HG02610 (cell line): ENCODE results near the gene MAN1C1.
"Not testable (repeated sequence)": the region's sequence is repeated elsewhere in the genome, so short reads cannot be mapped to it uniquely, and the experiment has no call there.

ENCODE experiments used
- ATAC-seq: cut with Tn5 transposase; IDR thresholded peaks from one replicate; pipeline ENCODE4 v1.9.1; 2021; ENCODE audit warnings: mild to moderate bottlenecking, moderate library complexity; ENCODE audit not compliant: unreplicated experiment

Gene MAN1C1

GRCh38 chr1:25653558-25653957, 37.0 kb downstream of the MAN1C1 start:
- no peak for ATAC-seq

GRCh38 chr1:25654109-25654660, 37.6 kb downstream of the MAN1C1 start:
- no peak for ATAC-seq

- ATAC-seq = no peak
These were observed 40.7 kb downstream of the MAN1C1 start for GRCh38 chr1:25657121-25657882.

GRCh38 chr1:25657883-25658760, 41.5 kb downstream of the MAN1C1 start:
- no peak for ATAC-seq

- ATAC-seq = no peak
These were observed 42.3 kb downstream of the MAN1C1 start for GRCh38 chr1:25658791-25659431.

- ATAC-seq = no peak
These were observed 44.6 kb downstream of the MAN1C1 start for GRCh38 chr1:25661043-25661815.

- ATAC-seq = no peak
These were observed 45.5 kb downstream of the MAN1C1 start for GRCh38 chr1:25662061-25662460.

GRCh38 chr1:25662959-25663358, 46.4 kb downstream of the MAN1C1 start:
- ATAC-seq = not testable (repeated sequence)

GRCh38 chr1:25664357-25665199, 48.0 kb downstream of the MAN1C1 start:
- no peak for ATAC-seq

- no peak for ATAC-seq
These were observed 49.9 kb downstream of the MAN1C1 start for GRCh38 chr1:25666460-25666859.

- no peak for ATAC-seq
These were observed 52.5 kb downstream of the MAN1C1 start for GRCh38 chr1:25668931-25669573.

GRCh38 chr1:25669781-25670567, 53.4 kb downstream of the MAN1C1 start:
- ATAC-seq = no peak

GRCh38 chr1:25671929-25672328, 55.3 kb downstream of the MAN1C1 start:
- ATAC-seq = no peak

GRCh38 chr1:25672763-25673409, 56.3 kb downstream of the MAN1C1 start:
- ATAC-seq = no peak

- ATAC-seq = no peak
These were observed 56.9 kb downstream of the MAN1C1 start for GRCh38 chr1:25673456-25673855.

- no peak for ATAC-seq
These were observed 57.6 kb downstream of the MAN1C1 start for GRCh38 chr1:25673962-25674806.

- ATAC-seq = no peak
These were observed 58.2 kb downstream of the MAN1C1 start for GRCh38 chr1:25674807-25675084.
